H9 (cell line): Measurements from ENCODE around the gene LILRB1. TPM values are rescaled to one million over a fixed set of nuclear protein-coding genes. Genes with fewer than 3 reads are reported as not detected.
"Not testable (repeated sequence)": the region's sequence is repeated elsewhere in the genome, so short reads cannot be mapped to it uniquely, and the experiment has no call there.

Experiments
- DNase-seq: peaks from one replicate; pipeline ENCODE4 v3.0.0-alpha.2; 2017
- H2AFZ ChIP-seq: one replicate; pipeline ENCODE4 v1.6.1; 2013; ENCODE audit warnings: mild to moderate bottlenecking, low read length, control low read depth, moderate library complexity
- H2AK5ac ChIP-seq: 2 replicates; pipeline ENCODE4 v1.6.1; 2013; ENCODE audit warnings: low read length, control low read depth, mixed read lengths; ENCODE audit not compliant: insufficient read length
- H2BK120ac ChIP-seq: one replicate; pipeline ENCODE4 v1.6.1; 2013; ENCODE audit warnings: low read depth, mild to moderate bottlenecking, low read length, control low read depth, inconsistent platforms; ENCODE audit not compliant: poor library complexity, severe bottlenecking
- H2BK12ac ChIP-seq: 2 replicates; pipeline ENCODE4 v1.6.1; 2013; ENCODE audit warnings: low read length, control low read depth, mixed read lengths, low read depth; ENCODE audit not compliant: insufficient read length
- H2BK15ac ChIP-seq: 2 replicates; pipeline ENCODE4 v1.6.1; 2013; ENCODE audit warnings: low read depth, low read length, control low read depth
- H2BK20ac ChIP-seq: one replicate; pipeline ENCODE4 v1.6.1; 2013; ENCODE audit warnings: low read depth, mild to moderate bottlenecking, low read length, control low read depth, inconsistent platforms; ENCODE audit not compliant: poor library complexity, severe bottlenecking
- H2BK5ac ChIP-seq: 2 replicates; pipeline ENCODE4 v1.6.1; 2013; ENCODE audit warnings: low read length, control low read depth, mixed read lengths; ENCODE audit not compliant: insufficient read length
- H3K14ac ChIP-seq: 2 replicates; pipeline ENCODE4 v1.6.1; 2013; ENCODE audit warnings: low read length, control low read depth; ENCODE audit not compliant: insufficient read depth
- H3K18ac ChIP-seq: 2 replicates; pipeline ENCODE4 v1.6.1; 2013; ENCODE audit warnings: low read depth, mild to moderate bottlenecking, mixed read lengths, low read length, control low read depth; ENCODE audit not compliant: insufficient read length
- H3K23ac ChIP-seq: 2 replicates; pipeline ENCODE4 v1.6.1; 2013; ENCODE audit warnings: low read length, control low read depth, mixed read lengths, low read depth; ENCODE audit not compliant: insufficient read length
- H3K23me2 ChIP-seq: 2 replicates; pipeline ENCODE4 v1.6.1; 2013; ENCODE audit warnings: low read depth, mild to moderate bottlenecking, mixed read lengths, low read length, control low read depth; ENCODE audit not compliant: insufficient read length, poor library complexity, severe bottlenecking
- H3K27ac ChIP-seq: 2 replicates; pipeline ENCODE4 v1.5.1; 2013; ENCODE audit warnings: low read length, control low read depth, mixed read lengths, low read depth; ENCODE audit not compliant: insufficient read length
- H3K27me3 ChIP-seq: 2 replicates; pipeline ENCODE4 v1.6.1; 2013; ENCODE audit warnings: low read length, control low read depth, inconsistent platforms; ENCODE audit not compliant: insufficient read depth
- H3K4ac ChIP-seq: 2 replicates; pipeline ENCODE4 v1.6.1; 2013; ENCODE audit warnings: low read depth, mild to moderate bottlenecking, control low read depth, inconsistent platforms, low read length, moderate library complexity
- H3K4me1 ChIP-seq: 2 replicates; pipeline ENCODE4 v1.6.1; 2013; ENCODE audit warnings: low read length, control low read depth, inconsistent platforms; ENCODE audit not compliant: insufficient read depth
- H3K4me2 ChIP-seq: 2 replicates; pipeline ENCODE4 v1.6.1; 2013; ENCODE audit warnings: low read length, control low read depth, mixed read lengths; ENCODE audit not compliant: insufficient read length, insufficient read depth
- H3K56ac ChIP-seq: 2 replicates; pipeline ENCODE4 v1.6.1; 2013; ENCODE audit warnings: low read depth, mild to moderate bottlenecking, mixed read lengths, low read length, control low read depth; ENCODE audit not compliant: insufficient read length
- H3K79me1 ChIP-seq: 2 replicates; pipeline ENCODE4 v1.6.1; 2013; ENCODE audit warnings: low read depth, mild to moderate bottlenecking, moderate library complexity, low read length, control low read depth, inconsistent platforms; ENCODE audit not compliant: insufficient read depth, poor library complexity, severe bottlenecking
- H3K79me2 ChIP-seq: 2 replicates; pipeline ENCODE4 v1.6.1; 2013; ENCODE audit warnings: low read length, control low read depth, inconsistent platforms; ENCODE audit not compliant: insufficient read depth
- H3K9ac ChIP-seq: 2 replicates; pipeline ENCODE4 v1.6.1; 2013; ENCODE audit warnings: low read length, control low read depth, mixed read lengths; ENCODE audit not compliant: insufficient read length; ENCODE audit errors: extremely low read depth
- H3K9me3 ChIP-seq: one replicate; pipeline ENCODE4 v1.6.1; 2013; ENCODE audit warnings: low read depth, low read length, inconsistent platforms; ENCODE audit not compliant: control insufficient read depth
- H3T11ph ChIP-seq: one replicate; pipeline ENCODE4 v1.6.1; 2013; ENCODE audit warnings: mild to moderate bottlenecking, low read length, control low read depth, inconsistent platforms
- H4K20me1 ChIP-seq: one replicate; pipeline ENCODE4 v1.6.1; 2013; ENCODE audit not compliant: control insufficient read depth, insufficient read length, insufficient read depth
- H4K5ac ChIP-seq: 2 replicates; pipeline ENCODE4 v1.6.1; 2013; ENCODE audit warnings: low read depth, mild to moderate bottlenecking, mixed read lengths, low read length, control low read depth; ENCODE audit not compliant: insufficient read length
- H4K8ac ChIP-seq: replicated peaks from 2 replicates; pipeline ENCODE4 v1.6.1; 2013; ENCODE audit warnings: low read length, control low read depth, mixed read lengths, low read depth; ENCODE audit not compliant: insufficient read length
- H4K91ac ChIP-seq: 2 replicates; pipeline ENCODE4 v1.6.1; 2013; ENCODE audit warnings: low read depth, mild to moderate bottlenecking, moderate library complexity, mixed read lengths, low read length, control low read depth; ENCODE audit not compliant: insufficient read length
- H3K27ac Mint-ChIP-seq, 3 experiments: 2 replicates in 2 of 3; 3 replicates in 1 of 3; pipeline ENCODE4 v1.8.0; 2020 to 2021; ENCODE audit warnings: mixed read lengths in 3 of 3, mild to moderate bottlenecking in 1 of 3, moderate library complexity in 1 of 3
- H3K27me3 Mint-ChIP-seq: 2 replicates; pipeline ENCODE4 v1.8.0; 2021; ENCODE audit warnings: low read depth, mild to moderate bottlenecking, moderate library complexity, mixed read lengths
- H3K36me3 Mint-ChIP-seq, 3 experiments: 2 replicates in 2 of 3; 3 replicates in 1 of 3; pipeline ENCODE4 v1.8.0; 2020 to 2021; ENCODE audit warnings: low read depth in 3 of 3, mixed read lengths in 3 of 3; ENCODE audit not compliant: insufficient read depth in 1 of 3
- H3K4me1 Mint-ChIP-seq, 2 experiments: 2 replicates each; pipeline ENCODE4 v1.8.0; 2020; ENCODE audit warnings: mixed read lengths in 2 of 2
- H3K4me3 Mint-ChIP-seq, 2 experiments: 2 replicates in 1 of 2; 3 replicates in 1 of 2; pipeline ENCODE4 v1.8.0; 2020 to 2021; ENCODE audit warnings: mild to moderate bottlenecking in 2 of 2, mixed read lengths in 2 of 2, moderate library complexity in 1 of 2
- H3K9me3 Mint-ChIP-seq, 2 experiments: 2 replicates in 1 of 2; 3 replicates in 1 of 2; pipeline ENCODE4 v1.8.0; 2020; ENCODE audit warnings: mild to moderate bottlenecking in 2 of 2, mixed read lengths in 2 of 2, moderate library complexity in 1 of 2
- CTCF ChIP-seq: fragments of 200-600 bp; sonication (generic); conservative IDR thresholded peaks from 3 replicates; pipeline ENCODE4 v1.8.0; 2021; ENCODE audit warnings: antibody characterized with exemption, mild to moderate bottlenecking
- WGBS: extraction: QIAGEN DNeasy Blood & Tissue Kit; methylation state at CpG from one replicate; pipeline ENCODE4 v1.1.7; 2013; ENCODE audit warnings: missing lambda C conversion rate, low lambda C conversion rate, mixed read lengths; ENCODE audit not compliant: insufficient read length; ENCODE audit errors: extremely low coverage; 5-methylcytosine and 5-hydroxymethylcytosine counted together
- total RNA-seq: library from RNA; stranded (reverse); gene quantifications from 2 replicates; pipeline ENCODE4 v1.2.1, GENCODE V29; 2021

Gene LILRB1
- total RNA-seq, 1 experiment from 2014 or later, result not detected

GRCh38 chr19:54594737-54595136, 35.5 kb upstream of the LILRB1 start:
- H3K23me2 ChIP-seq, result no peaks in the 10 kb centered on the region
- TF ChIP-seq CTCF, result no peak
- no peak overlapping the region for H2AFZ ChIP-seq
- no peak overlapping the region for H3T11ph ChIP-seq
- H2BK120ac ChIP-seq, result no peak overlapping the region
- H3K4me1 ChIP-seq, result no peaks in the 10 kb centered on the region
- H3K18ac ChIP-seq, result no peak overlapping the region
- no peak overlapping the region for H3K56ac ChIP-seq
- no peaks in the 10 kb centered on the region for H4K20me1 ChIP-seq
- H3K9me3 ChIP-seq, result peaks cover 83% of the 10 kb centered on the region
- no peak for DNase-seq
- H3K23ac ChIP-seq, result no peak overlapping the region
- no peak overlapping the region for H3K4me2 ChIP-seq
- Mint-ChIP-seq H3K27me3 (peaks cover 4% of the 10 kb centered on the region), H3K27ac (no peak overlapping the region), H3K9me3 (peaks cover 86 to 90% of the 10 kb centered on the region in 2 experiments), H3K36me3 (peaks cover 5 to 18% (median 9%) of the 10 kb centered on the region in 3 experiments; a peak in 6 of 7 replicates), H3K4me1 (no peaks in the 10 kb centered on the region), H3K4me3 (no peak overlapping the region)
- no peak overlapping the region for H4K91ac ChIP-seq
- H2BK5ac ChIP-seq, result no peak overlapping the region
- H3K27ac ChIP-seq, result no peak overlapping the region
- H2BK20ac ChIP-seq, result no peak overlapping the region
- H3K79me1 ChIP-seq, result no peaks in the 10 kb centered on the region
- no CpG with 5 or more reads among the region's 5 CpGs for WGBS
- no peak overlapping the region for H2BK12ac ChIP-seq
- no peak overlapping the region for H3K14ac ChIP-seq
- no peak overlapping the region for H2BK15ac ChIP-seq
- H3K79me2 ChIP-seq, result no peaks in the 10 kb centered on the region
- no peak overlapping the region for H3K4ac ChIP-seq
- no peak overlapping the region for H4K5ac ChIP-seq
- H4K8ac ChIP-seq, result no peak overlapping the region
- no peaks in the 10 kb centered on the region for H3K27me3 ChIP-seq
- no peak overlapping the region for H2AK5ac ChIP-seq
- no peak overlapping the region for H3K9ac ChIP-seq

GRCh38 chr19:54595680-54596436, 34.4 kb upstream of the LILRB1 start:
- H3K4ac ChIP-seq, H3K23ac ChIP-seq, H3K4me2 ChIP-seq, H3K27ac ChIP-seq, H3K56ac ChIP-seq, H2AK5ac ChIP-seq, H2BK120ac ChIP-seq, H3K79me2 ChIP-seq, H3K79me1 ChIP-seq, H3K23me2 ChIP-seq, H2AFZ ChIP-seq, H3K4me1 ChIP-seq, DNase-seq, H3K4me1 Mint-ChIP-seq, H3K4me3 Mint-ChIP-seq, H3K27me3 ChIP-seq, H4K8ac ChIP-seq, H3K9ac ChIP-seq, H4K5ac ChIP-seq, H4K91ac ChIP-seq, H4K20me1 ChIP-seq, H3K27ac Mint-ChIP-seq, H3K14ac ChIP-seq, H2BK15ac ChIP-seq, H2BK20ac ChIP-seq, H3T11ph ChIP-seq, H3K27me3 Mint-ChIP-seq, H2BK5ac ChIP-seq, H3K18ac ChIP-seq, H2BK12ac ChIP-seq: not testable (repeated sequence)
- H3K9me3 Mint-ChIP-seq, result peaks cover 86 to 90% of the 10 kb centered on the region in 2 experiments
- WGBS, result no CpG with 5 or more reads among the region's 26 CpGs
- H3K36me3 Mint-ChIP-seq, result peaks cover 5 to 11% (median 9%) of the 10 kb centered on the region in 3 experiments; a peak in 6 of 7 replicates
- H3K9me3 ChIP-seq, result peaks cover 86% of the 10 kb centered on the region
